DMS153 (cell line): Measurements from ENCODE around the gene ZNF512.
"Not testable (repeated sequence)": the region's sequence is repeated elsewhere in the genome, so short reads cannot be mapped to it uniquely, and the experiment has no call there.

Source experiments
- DNase-seq: peaks from one replicate; lab custom pipeline; 2025; lab: John Stamatoyannopoulos, UW

ZNF512 gene

DNA sequence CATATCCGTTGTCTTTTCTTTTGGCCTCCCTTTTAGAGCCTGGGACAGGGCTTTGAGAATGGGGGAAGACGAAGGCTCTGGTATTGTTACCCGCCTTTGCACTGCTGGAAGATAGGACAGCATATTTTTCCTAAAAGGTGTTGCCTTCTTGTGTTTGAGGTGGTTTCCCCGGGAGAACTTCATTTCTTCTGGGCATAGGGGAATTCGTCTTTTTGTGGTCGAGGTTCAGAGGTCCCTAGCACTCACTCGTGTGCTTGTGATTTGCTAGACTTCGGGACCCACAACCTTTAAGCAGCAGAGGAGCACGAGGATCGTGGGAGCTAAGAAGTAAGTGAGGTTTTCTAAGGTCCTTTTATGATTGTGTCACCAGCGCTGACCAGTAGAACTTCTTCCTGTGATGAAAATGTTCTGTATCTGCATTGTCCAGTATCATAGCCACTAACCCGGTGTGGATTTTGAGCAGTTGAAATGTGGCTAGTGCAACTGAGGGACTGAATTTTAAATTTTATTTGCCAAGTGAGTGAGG, 611 bp downstream of the ZNF512 start:
- no peak for DNase-seq

DNA sequence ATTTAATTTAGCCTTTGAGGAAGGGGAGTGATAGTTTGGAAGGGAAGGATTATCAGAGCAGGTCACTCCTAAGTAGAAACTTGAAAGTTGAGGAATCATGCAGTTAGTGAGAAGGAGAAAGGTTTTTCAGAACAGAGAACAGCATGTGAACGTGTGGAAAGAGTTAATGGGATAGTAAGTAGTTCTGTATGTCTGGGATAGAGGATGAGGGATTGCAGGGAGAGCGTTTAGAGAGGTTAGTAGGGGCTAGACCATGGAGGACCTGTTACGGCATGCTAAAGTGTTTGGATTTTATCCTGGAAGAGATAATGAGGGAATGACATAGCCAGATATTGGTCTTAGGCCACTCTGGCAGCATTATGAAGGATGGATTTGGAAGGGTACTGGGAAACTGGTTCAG, 1.8 kb downstream of the ZNF512 start:
- no peak for DNase-seq

DNA sequence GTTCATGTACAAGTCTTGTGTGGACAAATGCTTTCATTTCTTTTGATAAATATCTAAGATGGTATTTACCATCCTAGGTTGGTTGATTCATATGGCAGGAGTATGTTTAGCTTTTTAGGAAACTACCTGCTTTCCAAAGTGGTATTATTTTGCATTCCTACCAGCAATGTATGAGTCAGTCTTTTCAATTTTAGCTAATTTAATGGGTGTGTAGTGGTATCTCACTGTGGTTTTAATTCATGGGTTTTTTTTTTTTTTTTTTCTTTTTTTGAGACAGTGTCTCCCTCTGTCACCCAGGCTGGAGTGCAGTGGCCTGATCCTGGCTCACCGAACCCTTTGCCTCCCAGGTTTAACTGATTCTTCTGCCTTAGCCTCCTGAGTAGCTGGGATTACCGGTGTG, 4.2 kb downstream of the ZNF512 start:
- DNase-seq = no peak

DNA sequence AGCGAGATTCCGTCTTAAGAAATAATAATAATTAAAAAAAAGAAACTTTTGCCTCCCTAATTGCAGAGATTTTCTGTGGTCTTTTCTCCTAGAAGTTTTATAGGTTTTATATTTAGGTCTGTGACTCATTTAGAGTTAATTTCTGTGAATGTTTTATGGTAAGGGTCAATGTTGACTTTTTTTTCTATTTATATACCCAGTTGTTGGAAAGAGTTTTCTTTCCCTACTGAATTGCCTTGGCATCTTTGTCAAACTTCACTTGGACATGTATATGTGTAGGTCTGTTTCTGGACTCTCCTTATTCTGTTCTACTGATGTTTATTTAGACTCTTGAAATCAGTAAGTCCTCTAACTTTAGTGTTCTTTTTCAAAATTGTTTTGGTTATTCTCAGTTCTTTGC, 5.5 kb downstream of the ZNF512 start:
- DNase-seq = no peak

DNA sequence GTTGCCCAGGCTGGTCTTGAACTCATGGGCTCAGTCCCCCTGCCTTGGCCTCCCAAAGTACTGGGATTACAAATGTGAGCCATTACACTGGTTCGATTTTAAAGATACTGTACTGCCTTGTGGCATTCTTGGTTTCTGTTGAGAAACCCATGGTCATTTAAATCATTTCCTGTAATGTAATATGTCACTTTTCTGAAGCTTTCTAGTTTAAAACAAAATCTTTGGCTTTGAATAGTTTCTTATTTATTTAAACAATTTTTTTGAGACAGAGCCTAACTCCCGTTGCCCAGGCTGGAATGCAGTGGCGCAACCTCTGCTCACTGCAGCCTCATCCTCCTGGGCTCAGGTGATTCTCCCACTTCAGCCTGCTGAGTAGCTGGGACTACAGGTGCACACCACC, 8.9 kb downstream of the ZNF512 start:
- no peak for DNase-seq

DNA sequence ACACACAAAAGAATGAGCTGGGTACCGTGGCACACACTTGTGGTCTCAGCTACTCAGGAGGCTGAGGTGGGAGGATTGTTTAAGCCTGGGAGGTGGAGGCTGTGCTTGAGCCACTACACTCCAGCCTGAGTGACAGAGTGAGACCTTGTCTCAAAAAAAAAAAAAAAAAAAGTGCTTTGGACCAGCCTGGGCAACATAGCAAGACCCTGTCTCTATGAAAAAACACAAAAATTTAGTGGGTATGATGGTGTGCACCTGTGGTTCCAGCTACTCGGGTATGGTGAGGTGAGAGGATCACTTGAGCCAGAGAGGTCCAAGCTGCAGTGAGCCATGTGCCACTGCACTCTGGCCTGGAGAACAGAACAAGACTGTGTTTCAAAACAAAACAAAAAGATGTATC, 10.4 kb downstream of the ZNF512 start:
- no peak for DNase-seq

DNA sequence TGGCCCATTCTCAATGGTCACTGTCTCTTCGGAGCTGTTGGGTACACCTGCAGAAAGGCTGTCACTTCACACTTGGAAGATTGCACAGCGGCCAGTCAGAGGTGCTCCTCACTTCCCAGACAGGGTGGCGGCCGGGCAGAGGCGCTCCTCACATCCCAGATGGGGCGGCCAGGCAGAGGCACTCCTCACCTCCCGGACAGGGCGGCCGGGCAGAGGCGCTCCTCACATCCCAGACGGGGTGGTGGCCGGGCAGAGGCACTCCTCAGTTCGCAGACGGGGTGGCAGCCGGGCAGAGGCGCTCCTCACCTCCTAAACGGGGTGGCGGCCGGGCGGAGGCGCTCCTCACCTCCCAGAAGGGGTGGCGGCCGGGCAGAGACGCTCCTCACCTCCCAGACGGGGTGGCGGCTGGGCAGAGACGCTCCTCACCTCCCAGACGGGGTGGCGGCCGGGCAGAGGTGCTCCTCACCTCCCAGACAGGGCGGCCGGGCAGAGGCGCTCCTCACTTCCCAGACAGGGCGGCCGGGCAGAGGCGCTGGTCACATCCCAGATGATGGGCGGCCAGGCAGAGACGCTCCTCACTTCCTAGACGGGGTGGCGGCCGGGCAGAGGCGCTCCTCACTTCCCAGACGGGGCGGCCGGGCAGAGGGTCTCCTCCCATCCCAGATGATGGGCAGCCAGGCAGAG, 11.3 kb downstream of the ZNF512 start:
- not testable (repeated sequence) for DNase-seq

DNA sequence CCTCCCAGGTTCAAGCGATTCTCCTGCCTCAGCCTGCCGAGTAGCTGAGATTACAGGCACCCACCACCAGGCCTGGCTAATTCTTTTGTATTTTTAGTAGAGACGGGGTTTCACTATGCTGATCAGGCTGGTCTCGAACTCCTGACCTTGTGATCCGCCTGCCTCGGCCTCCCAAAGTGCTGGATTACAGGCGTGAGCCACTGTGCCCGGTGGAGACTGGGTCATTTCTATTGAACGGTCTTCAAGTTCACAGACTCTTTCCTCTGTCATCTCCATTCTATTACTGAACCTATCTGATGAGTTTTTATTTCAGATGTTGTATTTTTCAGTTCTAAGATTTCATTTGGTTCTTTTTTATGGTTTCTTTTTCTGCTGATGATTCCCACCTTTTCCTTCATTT, 12.6 kb downstream of the ZNF512 start:
- not testable (repeated sequence) for DNase-seq

DNA sequence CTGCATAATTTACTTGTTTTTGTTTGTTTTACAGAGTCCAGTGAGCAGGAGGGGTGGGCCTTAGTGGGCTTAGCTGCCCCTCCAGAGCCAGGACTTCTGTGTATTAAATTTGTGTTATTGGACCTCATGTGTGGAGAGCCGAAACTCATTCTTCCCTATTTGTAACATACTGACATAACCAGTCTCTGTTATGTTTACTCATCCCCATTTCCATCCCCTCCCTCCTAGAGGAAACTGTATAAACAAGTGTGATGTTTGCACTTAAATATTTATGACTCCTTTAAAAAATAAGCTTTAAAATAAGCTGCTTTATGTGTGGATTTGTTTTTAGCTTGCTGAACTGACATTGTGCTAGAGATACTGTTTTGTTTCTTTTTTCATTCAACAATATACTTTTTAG, 13.8 kb downstream of the ZNF512 start:
- no peak for DNase-seq

DNA sequence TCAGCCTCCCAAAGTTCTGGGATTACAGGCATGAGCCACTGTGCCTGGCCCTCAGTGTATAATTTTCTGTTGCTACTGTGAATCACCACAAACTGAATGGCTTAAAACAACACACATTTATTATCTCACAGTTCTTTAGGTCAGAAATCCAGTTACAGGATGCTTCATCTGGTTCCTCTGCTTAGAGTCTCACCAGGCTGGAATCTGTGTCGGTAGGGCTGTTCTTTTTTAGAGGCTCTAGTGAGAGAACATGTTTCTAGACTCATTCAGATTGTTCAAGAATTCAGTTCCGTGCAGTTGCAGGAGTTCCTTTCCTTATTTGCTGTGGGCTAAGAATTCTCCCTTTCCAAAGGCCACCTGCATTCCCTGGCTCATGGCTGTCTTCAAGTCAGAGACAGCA, 23.8 kb downstream of the ZNF512 start:
- no peak for DNase-seq

DNA sequence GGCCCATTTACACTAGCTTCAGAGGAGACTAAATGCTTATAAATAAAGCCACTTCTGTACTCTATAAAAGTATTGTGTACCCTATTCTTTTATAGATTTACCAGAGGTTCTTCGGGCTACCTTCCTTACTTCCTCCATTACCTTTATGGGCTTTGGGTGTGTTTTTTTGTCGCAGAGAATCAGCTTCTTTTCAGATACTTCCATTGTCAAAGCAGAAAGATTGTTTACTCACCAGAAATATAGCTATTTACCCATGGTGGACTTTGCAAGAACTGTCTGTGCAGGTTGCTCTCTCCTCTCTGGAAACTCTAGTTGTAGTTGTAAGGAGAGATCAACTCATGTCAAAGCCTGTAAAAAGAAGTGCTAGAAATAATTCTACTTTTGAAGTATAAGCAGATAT, 31.1 kb downstream of the ZNF512 start:
- no peak for DNase-seq

DNA sequence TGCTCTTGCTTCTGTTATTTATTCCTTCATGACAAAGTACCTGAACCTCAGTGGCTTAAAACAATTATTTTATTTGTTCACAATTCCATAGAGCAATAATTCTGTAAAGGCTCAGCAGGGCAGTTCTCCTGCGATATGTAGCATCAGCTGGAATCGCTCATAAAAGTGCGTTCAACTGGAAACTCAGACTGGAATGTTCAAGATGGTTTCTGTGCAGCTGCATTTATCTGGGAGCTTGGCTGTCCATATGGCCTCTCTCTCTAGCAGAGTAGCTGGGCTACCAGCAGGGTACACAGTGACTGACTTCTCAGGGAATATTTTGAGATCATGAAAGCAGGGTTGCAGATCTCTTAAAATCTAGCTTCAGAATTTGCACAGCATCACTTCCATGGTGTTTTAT, 32.5 kb downstream of the ZNF512 start:
- DNase-seq = no peak

DNA sequence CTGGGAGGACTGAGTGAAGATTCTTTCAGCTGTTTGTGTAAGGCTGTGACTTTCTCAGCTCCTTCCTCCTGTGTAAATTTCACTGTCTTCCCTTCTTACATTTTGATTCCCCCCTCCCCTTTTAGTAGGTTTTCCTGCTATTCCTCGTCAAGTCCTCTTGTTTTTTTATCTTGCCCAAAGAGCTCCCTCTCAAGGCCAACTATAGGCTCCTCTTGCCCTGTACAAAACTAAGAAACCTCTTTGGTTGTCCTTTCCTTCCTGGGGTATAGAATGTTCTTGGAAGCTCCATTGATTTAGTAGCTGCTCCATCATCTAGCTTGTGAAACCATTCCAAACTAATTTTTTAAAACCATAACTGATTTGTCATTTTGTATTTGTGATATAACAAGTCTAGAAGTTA, 38.7 kb downstream of the ZNF512 start:
- no peak for DNase-seq

DNA sequence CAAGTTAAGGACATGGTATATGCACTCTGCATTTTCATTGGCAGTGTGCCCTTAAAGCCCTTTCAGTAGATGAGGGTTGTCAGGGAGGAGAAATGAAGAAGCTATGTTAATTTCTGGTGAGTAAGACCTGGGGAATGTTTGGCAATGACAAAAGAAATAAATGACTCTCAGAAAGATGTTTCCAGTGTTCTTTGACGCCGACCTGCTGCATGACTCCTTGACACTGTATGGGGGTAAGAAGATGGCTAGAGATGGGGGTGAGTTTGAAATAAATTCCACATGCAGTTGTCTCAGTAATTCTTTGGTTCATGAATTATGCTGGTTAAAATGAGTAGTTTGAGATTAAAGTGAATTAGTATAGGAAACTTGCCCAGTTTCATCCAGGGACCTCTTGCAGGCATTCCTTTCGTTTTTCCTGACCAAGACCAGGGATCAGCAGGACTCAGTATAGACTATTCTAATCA, 40.1 kb downstream of the ZNF512 start:
- no peak for DNase-seq

DNA sequence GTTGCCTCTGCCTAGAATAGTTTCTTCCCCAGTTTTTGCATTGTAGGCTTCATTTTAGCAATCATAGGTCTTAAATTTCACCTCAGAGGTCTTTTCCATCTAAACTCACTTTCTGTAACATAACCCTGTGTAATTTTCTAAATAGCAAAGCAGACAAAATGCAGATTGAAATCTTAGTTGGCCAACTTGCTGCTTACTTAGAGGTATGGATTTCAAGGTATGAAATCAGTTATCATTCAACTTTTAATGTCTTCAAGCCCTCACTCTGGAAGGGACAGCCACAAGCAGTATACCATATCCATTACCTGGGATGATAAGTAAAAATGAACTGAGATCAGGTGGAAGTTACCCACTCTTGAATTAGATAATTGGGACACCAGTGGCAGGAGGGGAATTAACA, 42.1 kb downstream of the ZNF512 start:
- DNase-seq = no peak

DNA sequence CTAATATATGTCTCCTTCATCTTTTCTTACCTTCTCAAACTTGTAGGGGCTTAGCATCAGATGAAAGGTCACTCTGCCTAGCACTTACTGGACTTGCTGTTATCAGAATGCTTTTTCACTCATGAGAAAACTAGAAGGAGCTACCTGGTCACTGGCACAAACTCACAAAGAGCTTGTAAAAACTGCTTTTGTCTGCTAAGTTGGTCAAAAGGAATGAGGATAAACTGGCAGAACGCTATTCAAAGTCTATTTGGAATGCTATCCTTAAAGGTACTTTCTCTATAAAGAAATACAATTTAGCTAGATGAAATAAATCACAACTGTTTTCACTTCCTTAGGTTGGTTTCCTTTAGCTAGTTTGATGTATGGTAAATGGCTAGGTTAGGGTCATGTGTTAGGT, 43.5 kb downstream of the ZNF512 start:
- not testable (repeated sequence) for DNase-seq

DNA sequence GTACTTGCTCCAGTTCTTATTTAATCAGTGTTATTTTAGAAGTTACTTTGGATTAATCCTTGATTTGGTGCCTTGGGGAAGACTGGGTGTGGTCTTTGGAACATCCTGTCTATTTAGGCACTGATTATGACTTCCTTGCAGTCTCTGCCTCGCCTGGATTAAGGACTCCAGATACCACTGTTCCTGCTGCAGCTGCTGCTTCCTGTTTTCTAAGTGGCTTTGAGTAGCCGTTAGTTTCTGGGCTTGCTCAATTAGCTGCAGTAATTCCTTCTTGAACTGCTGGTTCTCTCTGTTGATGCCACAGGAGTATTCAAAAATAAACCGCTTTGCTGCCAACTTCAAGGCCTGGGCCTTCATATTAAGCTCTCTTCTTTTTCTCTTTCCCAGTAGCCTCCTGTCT, 44.1 kb downstream of the ZNF512 start:
- DNase-seq = not testable (repeated sequence)

DNA sequence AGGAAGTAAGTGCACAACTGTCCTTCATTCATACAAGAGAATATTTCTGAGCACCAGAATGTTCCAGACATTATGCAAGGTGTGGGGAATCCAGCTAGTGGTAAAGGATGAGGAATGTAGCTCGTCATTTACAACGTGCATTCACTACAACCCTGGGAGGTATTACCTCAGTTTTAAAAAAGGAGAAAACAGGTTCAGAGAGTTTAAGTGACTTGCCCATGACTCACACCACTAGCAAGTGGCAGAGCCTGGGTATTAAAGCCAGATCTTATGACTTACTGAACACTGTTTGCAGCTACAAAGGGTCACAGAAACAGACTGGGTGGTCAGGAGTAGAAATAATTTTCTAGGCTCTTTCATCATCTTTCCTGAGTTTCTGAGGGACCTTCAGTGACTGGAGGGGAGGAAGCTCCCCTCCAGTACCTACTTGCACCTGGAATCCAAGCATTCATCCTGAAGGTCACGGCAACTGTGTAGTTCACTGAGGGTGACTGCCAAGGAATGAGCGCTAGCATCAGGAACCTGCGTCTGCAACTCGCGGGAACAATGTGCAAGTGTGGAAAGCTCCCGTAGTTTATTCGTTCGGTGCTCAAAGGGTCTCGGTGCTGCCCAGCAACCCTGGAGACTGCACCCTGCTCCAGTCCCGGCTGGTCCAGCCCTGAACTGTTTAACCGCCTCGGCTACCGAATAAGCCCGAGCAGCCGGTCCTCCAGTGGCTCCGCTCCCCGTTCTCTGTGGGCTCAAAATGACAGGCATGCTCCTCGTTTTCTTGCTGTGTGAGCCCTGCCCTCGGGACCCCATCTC, 45.3 kb downstream of the ZNF512 start:
- no peak for DNase-seq

DNA sequence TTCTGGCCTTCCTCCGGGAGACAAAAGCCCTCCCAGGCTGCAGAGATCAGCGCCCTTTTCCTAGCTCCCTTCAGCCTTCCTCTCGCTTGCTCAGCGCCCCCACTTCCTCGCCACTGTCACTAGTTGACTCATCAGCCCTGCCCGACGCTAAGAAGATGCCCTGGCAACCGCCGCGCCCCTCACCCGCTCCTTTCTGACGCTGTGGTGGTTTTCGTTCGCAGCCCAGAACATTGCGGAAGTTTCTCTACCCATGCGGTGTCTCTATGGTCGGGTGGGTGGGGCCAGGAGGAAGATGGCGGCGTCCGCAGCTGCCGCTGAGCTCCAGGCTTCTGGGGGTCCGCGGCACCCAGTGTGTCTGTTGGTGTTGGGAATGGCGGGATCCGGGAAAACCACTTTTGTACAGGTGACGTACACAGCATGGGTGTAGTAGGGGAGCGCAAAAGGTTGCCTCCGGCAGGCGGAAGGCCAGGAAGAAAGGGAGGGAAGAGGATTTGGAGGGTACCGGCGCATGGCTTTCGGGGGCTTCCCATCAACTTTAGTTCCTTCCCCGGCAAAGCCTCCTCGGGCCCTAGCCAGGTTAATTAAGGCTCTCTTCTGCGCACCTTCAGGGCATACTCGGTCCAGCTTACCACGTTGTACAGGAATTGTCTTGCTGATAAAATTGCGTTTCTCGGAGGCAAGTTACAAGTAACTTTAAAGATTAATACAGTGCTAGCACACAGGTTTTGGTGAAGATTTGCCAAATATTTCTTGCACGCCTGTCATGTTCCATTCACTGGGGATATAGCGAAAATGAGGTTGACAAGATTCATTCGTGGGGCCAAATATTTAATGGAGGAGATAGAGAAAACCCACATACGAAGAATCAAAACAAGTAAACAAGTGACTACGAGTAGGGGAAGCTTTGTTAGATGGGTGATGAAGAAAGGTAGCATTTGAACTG, 46.2 kb downstream of the ZNF512 start, which contains the start of the genes CCDC121 and GPN1:
Gene CCDC121 (minus strand): TSS at position 246 of the 943 bp plus-strand sequence. CDS start 1,213 bp downstream, outside the sequence.
Gene GPN1 (plus strand): TSS at position 284 of the 943 bp plus-strand sequence. CDS start 9 bp downstream, at position 293.
- peak; percentile 66 for DNase-seq

DNA sequence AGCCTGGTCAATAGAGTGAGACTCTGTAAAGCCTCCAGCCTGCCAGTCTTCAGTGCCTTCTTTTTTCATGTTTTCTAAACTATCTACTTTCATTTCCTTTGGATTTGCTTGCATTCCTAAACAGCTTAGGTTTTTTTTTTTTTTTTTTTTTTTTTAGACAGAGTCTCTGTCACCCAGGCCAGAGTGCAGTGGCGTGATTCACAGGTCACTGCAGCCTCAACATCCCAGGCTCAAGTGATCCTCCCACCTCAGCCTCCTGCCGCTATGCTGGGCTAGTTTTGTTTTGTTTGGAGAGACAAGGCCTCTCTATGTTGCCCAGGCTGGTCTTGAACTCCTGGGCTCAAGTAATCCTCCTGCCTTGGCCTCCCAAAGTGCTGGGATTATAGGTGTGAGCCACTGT, 47.4 kb downstream of the ZNF512 start:
- DNase-seq = not testable (repeated sequence)

DNA sequence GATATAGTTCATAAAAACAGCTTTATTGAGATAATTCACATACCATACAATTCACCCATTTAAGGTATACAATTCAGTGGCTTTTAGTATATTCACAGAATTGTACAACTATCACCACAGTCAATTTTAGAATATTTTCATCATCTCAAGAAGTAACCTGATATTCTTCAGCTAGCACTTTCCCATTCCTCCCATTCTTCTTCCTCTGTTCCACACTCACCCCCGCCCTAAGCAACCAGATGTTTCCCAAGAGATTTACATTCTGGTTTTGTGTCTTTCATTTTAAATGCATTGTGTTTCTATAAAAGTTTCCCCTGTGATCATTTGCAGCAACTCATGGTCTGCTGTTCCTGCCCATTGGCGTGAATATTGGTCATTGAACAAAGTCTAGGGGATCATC, 51.4 kb downstream of the ZNF512 start:
- no peak for DNase-seq

DNA sequence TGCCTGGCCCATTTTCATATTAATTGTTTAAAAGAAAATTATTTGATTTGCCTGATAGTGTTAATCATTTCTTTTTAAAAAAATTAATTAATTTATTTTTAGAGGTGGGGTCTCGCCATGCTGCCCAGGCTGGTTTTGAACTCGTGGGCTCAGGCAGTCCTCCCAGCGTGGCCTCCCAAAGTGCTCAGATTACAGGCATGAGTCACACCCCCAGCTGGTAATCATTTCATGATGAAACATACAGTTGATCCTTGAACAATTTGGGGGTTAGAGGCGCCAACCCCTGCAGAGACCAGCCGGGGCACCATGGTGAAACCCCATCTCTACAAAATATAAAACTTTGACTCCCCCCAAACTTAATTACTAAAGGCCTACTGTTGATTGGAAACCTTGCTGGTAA, 53.9 kb downstream of the ZNF512 start:
- no peak for DNase-seq
